ENCODE measurements around the gene PNMA6E.

PNMA6E gene

GRCh38 chrX:153401133-153401764, at the start of gene PNMA6E:
TSS of gene PNMA6E (minus strand) at chrX:153401350. CDS start at chrX:153398849, 2,501 bp downstream.
- no peak for DNase-seq

- no peak for DNase-seq
These were observed 49.8 kb upstream of the PNMA6E start for GRCh38 chrX:153450949-153451277.

GRCh38 chrX:153450114-153450948, 49.2 kb upstream of the PNMA6E start:
- no peak for DNase-seq

- no peak for DNase-seq
These were observed 48.4 kb upstream of the PNMA6E start for GRCh38 chrX:153449368-153450113.

GRCh38 chrX:153448556-153449367, 47.6 kb upstream of the PNMA6E start:
- DNase-seq = no peak

- DNase-seq = no peak
These were observed 46.4 kb upstream of the PNMA6E start for GRCh38 chrX:153447581-153447960.

- no peak for DNase-seq
These were observed 45.9 kb upstream of the PNMA6E start for GRCh38 chrX:153446950-153447580.

GRCh38 chrX:153446636-153446936, 45.4 kb upstream of the PNMA6E start:
- no peak for DNase-seq

GRCh38 chrX:153445856-153446635, 44.9 kb upstream of the PNMA6E start, which contains the start of gene TREX2:
TSS of gene TREX2 (minus strand) at chrX:153446056. CDS start at chrX:153445430, 626 bp downstream.
- DNase-seq = no peak

- no peak for DNase-seq
These were observed 44.1 kb upstream of the PNMA6E start for GRCh38 chrX:153445106-153445855.

GRCh38 chrX:153444333-153445011, 43.3 kb upstream of the PNMA6E start:
- no peak for DNase-seq

GRCh38 chrX:153443476-153444332, 42.6 kb upstream of the PNMA6E start:
- no peak for DNase-seq

- DNase-seq = no peak
These were observed 41.3 kb upstream of the PNMA6E start for GRCh38 chrX:153442463-153442862.

GRCh38 chrX:153441981-153442380, 40.8 kb upstream of the PNMA6E start:
- no peak for DNase-seq

- DNase-seq = no peak
These were observed 40.1 kb upstream of the PNMA6E start for GRCh38 chrX:153441296-153441695.

- peak; percentile 2 for DNase-seq
These were observed 39.5 kb upstream of the PNMA6E start for GRCh38 chrX:153440556-153441135.

GRCh38 chrX:153439977-153440376, 38.8 kb upstream of the PNMA6E start:
- DNase-seq = no peak

GRCh38 chrX:153438532-153438931, 37.4 kb upstream of the PNMA6E start:
- peak; percentile 12 for DNase-seq

GRCh38 chrX:153435845-153436244, 34.7 kb upstream of the PNMA6E start:
- DNase-seq = no peak
